ENCODE results near the gene RAD21L1. TPM values are rescaled to one million over a fixed set of nuclear protein-coding genes. Genes with fewer than 3 reads are reported as not detected.

Gene RAD21L1
- total and polyA plus RNA-seq, 8 donors: not detected

DNA sequence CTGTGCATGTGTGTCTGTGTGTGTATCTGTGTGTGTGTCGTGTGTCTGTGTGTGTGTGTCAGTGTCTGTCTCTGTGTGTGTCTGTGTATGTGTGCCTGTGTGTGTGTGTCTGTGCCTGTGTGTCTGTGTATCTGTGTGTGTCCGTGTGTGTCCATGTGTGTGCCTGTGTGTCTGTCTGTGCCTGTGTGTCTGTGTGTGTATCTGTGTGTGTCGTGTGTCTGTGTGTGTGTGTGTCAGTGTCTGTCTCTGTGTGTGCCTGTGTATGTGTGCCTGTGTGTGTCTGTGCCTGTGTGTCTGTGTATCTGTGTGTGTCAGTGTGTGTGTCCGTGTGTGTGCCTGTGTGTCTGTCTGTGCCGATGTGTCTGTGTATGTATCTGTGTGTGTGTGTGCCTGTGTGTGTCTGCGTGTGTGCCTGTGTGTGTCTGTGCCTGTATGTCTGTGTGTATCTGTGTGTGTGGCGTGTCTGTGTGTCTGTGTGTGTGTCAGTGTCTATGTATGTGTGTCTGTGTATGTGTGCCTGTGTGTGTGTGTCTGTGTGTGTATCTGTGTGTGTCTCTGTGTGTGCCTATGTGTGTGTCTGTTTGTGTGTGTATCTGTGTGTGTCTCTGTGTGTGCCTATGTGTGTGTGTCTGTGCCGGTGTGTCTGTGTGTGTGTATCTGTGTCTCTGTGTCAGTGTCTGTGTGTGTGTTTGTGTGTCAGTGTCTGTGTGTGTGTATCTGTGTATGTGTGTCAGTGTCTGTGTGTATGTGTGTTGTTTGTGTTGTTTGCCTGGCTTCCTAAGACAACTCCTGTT, 51.9 kb downstream of the RAD21L1 start:
- Histone ChIP-seq H3K27ac (no peak overlapping the region), H3K36me3 (no peaks in the 10 kb centered on the region), H3K9me3 (no peaks in the 10 kb centered on the region), H3K4me1 (peaks cover 7 to 22% (median 12%) of the 10 kb centered on the region in 3 donors), H3K4me3 (no peak overlapping the region), H3K27me3 (no peaks in the 10 kb centered on the region)
- no peak for ATAC-seq
- WGBS, 2 donors: 87 to 91% methylated on average over 8 of the region's 8 CpGs
- FAIRE-seq: no peak
- TF ChIP-seq, protein P1, sequence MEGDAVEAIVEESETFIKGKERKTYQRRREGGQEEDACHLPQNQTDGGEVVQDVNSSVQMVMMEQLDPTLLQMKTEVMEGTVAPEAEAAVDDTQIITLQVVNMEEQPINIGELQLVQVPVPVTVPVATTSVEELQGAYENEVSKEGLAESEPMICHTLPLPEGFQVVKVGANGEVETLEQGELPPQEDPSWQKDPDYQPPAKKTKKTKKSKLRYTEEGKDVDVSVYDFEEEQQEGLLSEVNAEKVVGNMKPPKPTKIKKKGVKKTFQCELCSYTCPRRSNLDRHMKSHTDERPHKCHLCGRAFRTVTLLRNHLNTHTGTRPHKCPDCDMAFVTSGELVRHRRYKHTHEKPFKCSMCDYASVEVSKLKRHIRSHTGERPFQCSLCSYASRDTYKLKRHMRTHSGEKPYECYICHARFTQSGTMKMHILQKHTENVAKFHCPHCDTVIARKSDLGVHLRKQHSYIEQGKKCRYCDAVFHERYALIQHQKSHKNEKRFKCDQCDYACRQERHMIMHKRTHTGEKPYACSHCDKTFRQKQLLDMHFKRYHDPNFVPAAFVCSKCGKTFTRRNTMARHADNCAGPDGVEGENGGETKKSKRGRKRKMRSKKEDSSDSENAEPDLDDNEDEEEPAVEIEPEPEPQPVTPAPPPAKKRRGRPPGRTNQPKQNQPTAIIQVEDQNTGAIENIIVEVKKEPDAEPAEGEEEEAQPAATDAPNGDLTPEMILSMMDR (IDR thresholded peaks at IDR 0.05): no peak
- DNase-seq: no peak
- intact Hi-C loops (cut with DNase I): no loop called here

DNA sequence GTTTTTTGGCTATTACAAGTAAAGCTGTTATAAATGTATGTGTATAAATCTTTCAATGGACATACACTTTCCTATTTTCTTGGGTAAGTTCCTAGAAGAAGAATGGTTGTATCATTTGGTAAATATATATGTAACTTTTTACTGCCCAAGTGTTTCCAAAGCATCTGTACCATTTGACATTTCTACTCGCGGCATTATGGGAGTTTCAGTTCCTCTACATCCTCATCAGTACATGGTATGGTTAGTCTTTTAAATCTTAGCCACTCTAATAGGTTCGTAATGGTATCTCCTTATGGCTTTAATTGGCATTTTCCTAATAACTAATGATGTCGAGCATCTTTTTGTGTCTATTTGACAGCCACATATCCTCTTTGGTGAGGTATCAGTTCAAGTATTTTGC, 53.1 kb downstream of the RAD21L1 start:
- no peak for ATAC-seq
- TF ChIP-seq, protein P1 (IDR thresholded peaks at IDR 0.05): no peak
- WGBS, 2 donors: 87 to 93% methylated on average over 4 of the region's 4 CpGs

DNA sequence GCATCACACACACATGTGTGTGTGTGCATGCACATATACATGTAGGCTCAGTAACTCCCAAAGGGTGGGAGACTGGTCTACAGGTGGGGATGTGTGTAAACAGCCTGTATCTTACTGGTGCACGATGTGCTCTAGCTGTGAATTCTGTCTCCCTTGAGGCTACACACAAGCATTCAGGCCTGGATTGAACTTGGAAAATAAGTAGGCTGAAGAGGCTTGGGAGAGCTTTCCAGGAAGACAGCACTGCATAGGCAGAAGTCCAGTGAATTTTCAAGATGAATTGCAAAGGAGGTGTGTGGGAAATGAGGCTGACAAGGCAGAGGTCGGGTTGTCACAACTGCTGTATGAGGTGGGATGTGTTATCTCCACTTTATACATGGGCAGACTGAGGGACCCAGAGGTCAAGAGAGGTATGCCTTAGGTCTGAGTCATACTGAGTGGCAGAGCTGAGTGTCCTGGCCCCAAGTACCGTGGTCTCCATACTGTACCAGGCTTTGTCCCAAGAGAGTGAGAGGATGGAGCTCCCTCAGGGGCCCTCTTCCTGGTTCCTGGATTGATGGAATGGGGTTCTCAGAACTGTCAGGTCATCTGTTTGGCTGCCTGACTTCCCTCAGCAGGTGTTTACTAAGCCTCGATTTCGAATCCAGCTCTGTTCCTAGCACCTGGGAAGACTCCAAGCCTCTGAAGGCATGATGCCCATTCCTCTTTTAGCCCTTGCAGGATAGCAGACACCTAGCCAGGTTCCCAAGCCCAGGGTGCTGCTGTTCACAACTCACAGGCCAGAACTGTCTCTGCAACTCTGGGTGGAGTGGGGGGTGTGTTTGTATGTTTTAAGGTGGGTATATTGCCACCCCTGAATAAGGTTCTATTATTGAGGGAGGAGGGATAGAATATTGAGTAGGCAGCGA, 54.6 kb downstream of the RAD21L1 start:
- WGBS, 2 donors: 69 to 76% methylated on average over 6 of the region's 6 CpGs
- Histone ChIP-seq H3K27ac (no peak overlapping the region), H3K4me3 (no peak overlapping the region), H3K27me3 (no peaks in the 10 kb centered on the region), H3K4me1 (peaks cover 7 to 22% (median 12%) of the 10 kb centered on the region in 3 donors), H3K9me3 (no peaks in the 10 kb centered on the region), H3K36me3 (no peaks in the 10 kb centered on the region)
- DNase-seq (no peak), ATAC-seq (peak; percentile 19 to 47 (median 38)), FAIRE-seq (no peak)
- TF ChIP-seq, protein P1 (IDR thresholded peaks at IDR 0.05): no peak
- intact Hi-C loops (cut with DNase I): no loop called here

More for the DNA sequence above, 53.1 kb downstream of the RAD21L1 start:
- no peak overlapping the region for H3K27ac ChIP-seq
- intact Hi-C loops (cut with DNase I): no loop called here
- no peaks in the 10 kb centered on the region for H3K9me3 ChIP-seq
- H3K4me1 ChIP-seq: peaks cover 7 to 22% (median 12%) of the 10 kb centered on the region in 3 donors
- no peaks in the 10 kb centered on the region for H3K27me3 ChIP-seq
- H3K4me3 ChIP-seq: no peak overlapping the region
- FAIRE-seq: no peak
- no peak for DNase-seq
- H3K36me3 ChIP-seq: no peaks in the 10 kb centered on the region

DNA sequence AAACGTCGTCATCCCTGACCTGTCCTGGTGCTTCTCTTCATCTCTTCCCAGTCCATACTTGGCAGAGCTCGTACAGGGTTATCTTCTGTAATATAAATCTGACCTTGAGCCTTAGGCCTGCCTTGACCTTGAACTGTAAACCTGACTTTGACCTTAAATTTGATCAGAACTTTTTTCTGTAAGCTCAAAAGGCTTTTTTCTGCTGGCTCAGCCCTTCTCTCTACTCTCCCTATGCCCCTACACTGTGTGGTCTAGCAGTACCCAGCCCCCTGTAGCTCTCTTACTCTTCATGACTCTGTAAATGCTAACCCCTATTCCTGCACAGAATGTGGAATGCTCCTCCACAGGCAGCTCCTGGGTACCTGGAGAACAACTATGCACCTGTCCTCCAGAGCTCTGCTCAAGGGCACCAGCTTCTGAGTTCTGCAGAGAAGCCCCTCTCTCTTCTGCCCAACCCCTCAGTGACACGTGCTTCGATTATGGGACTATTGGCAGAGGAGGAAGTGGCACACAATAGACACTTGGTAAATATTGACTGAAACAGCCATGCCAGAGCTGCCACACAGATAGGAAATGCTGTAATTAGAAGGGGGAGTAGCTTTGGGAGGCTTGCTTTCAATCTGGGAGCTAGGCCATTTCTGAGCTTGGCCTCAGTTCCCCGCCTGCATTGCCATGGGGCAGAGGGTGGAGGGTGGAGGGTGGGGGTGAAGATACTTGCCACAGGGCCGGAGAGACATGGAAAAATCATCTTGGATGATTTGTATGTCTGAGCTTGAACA, 55.6 kb downstream of the RAD21L1 start:
- H3K36me3 ChIP-seq: no peaks in the 10 kb centered on the region
- no peak overlapping the region for H3K4me3 ChIP-seq
- FAIRE-seq (no peak), DNase-seq (peak in 1 of 6 donors; percentile 35), ATAC-seq (peak; percentile 85 to 92 (median 91))
- intact Hi-C loops (cut with DNase I): no loop called here
- H3K9me3 ChIP-seq: no peaks in the 10 kb centered on the region
- 20 to 25% methylated on average over 7 of the region's 7 CpGs for WGBS, 2 donors
- TF ChIP-seq, protein P1 (IDR thresholded peaks at IDR 0.05): no peak
- no peaks in the 10 kb centered on the region for H3K27me3 ChIP-seq
- H3K4me1 ChIP-seq: peaks cover 7 to 22% (median 12%) of the 10 kb centered on the region in 3 donors
- no peak overlapping the region for H3K27ac ChIP-seq

All from pancreas (tissue), 10 donors.